Choroid plexus epithelial cell (primary cell): ENCODE data around the gene GLYR1.

Source experiments
- DNase-seq: peaks from one replicate; pipeline ENCODE4 v3.0.0-alpha.2; 2010; ENCODE audit warnings: low read depth
- H3K4me3 ChIP-seq: 2 replicates; pipeline ENCODE4 v1.5.1; 2011; ENCODE audit warnings: low read depth, mild to moderate bottlenecking, control low read depth, low read length, moderate library complexity
- CTCF ChIP-seq: conservative IDR thresholded peaks from 2 replicates; pipeline ENCODE4 v1.5.1; 2011; ENCODE audit warnings: low read depth, mild to moderate bottlenecking, control low read depth, inconsistent platforms, low read length, moderate library complexity

GLYR1 gene

DNA sequence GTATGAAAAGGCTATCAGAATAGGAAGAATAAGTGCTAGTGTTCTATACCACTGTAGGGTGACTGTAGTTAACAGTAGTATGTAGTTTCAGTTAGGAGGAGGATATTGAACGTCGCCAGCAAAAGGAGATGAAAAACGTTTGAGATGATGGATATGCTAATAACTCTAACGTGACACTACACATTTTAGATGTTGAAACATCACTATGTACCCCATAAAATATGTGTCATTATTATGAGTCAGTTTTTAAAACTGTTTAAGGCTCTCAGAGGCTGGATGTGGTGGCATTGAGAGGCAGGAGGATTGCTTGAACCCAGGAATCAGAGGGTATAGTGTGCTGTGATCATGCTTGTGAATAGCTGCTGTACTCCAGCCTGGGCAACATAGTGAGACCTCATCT lies 32.0 kb upstream of the GLYR1 start:
- no peak for TF ChIP-seq CTCF
- no peak for DNase-seq
- no peak overlapping the region for H3K4me3 ChIP-seq

GRCh38 chr16:4877380-4877685 lies 30.2 kb upstream of the GLYR1 start:
- no peak for DNase-seq
- no peak for TF ChIP-seq CTCF
- no peak overlapping the region for H3K4me3 ChIP-seq

DNA sequence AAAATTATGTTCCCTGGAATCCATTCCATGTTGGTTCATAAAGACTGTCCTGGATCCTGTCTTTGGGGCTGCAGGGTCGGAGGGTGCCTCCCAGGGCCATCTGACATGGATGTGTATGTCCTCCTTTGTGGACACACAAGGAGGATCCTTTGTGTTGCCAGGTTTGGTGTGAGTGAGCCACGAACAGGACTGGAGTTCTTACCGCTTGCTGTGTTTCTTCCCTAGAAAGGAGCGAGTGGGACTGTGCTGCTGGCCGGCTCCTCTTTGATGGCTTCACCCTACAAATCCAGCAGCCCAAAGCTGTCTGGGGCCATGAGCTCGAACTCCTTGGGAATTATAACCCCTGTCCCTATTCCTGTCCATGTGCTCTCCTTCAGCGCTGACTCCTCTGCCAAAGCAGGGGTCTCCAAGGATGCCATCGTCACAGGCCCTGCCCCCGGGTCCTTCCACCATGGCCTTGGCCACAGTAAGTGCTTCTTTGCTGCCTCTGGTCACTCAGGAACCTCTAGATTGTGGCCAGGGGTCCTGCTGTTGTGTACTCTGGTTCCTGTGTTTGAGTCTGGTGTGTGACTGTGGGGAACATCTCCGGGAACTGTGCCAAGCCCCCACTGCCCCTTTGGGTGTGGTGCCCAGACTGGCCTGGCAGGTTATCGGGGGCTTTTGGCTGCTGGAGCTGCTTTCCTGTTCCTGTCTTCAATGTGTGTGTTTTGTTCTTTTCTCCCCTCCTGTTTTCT lies 29.7 kb upstream of the GLYR1 start:
- TF ChIP-seq CTCF, result no peak
- H3K4me3 ChIP-seq, result no peak overlapping the region
- no peak for DNase-seq

DNA sequence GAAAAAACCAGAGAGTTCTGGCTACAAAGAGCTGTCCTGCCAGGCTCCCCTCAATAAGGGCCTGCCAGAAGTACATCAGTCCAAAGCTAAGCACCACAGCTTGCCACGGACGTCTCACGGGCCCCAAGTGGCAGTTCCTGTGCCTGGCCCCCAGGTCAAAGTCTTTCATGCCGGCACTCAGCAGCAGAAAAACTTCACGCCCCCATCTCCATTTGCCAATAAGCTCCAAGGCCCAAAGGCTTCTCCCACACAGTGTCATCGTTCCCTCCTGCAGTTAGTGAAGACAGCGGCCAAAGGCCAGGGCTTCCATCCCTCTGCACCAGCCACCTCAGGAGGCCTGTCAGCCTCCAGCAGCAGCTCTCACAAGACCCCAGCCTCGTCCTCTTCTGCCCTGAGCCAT lies 27.6 kb upstream of the GLYR1 start:
- no peak for TF ChIP-seq CTCF
- DNase-seq, result no peak
- no peak overlapping the region for H3K4me3 ChIP-seq

- no peak for TF ChIP-seq CTCF
- no peak for DNase-seq
- no peak overlapping the region for H3K4me3 ChIP-seq
Observed at GRCh38 chr16:4873091-4873490, 26.0 kb upstream of the GLYR1 start.

GRCh38 chr16:4871071-4871470 lies 24.0 kb upstream of the GLYR1 start:
- no peak for TF ChIP-seq CTCF
- no peak for DNase-seq
- H3K4me3 ChIP-seq, result no peak overlapping the region

DNA sequence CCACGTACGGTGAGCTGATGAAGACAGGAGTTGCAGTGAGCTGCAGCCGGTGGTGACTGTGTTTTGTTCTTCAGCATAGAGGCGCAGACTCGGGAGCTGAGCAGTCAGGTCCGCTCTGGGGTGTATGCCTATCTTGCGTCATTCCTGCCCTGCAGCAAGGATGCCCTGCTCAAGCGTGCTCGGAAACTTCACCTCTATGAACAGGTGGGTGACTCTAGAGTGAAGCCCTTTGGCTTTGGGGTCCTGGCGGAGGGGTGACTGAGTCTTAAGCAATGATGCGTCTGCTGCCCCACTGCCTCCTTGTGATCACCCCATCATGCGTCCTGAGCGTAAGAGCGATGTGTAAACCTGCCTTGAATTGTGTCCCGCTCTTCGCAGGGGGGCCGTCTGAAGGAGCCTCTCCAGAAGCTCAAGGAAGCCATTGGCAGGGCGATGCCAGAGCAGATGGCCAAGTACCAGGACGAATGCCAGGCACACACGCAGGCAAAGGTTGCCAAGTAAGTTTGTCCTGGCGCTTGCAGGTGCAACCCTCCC lies 23.1 kb upstream of the GLYR1 start:
- H3K4me3 ChIP-seq, result no peak overlapping the region
- DNase-seq, result no peak
- TF ChIP-seq CTCF, result no peak
